DND-41 (cell line): ENCODE measurements around the gene ADCY10.

Experiments used
- ATAC-seq: fragments of 200-7000 bp; cut with Tn5 transposase; 3 replicates; pipeline ENCODE4 v1.9.1; 2021; ENCODE audit warnings: low read depth; ENCODE audit not compliant: insufficient read depth
- DNase-seq: peaks from one replicate; pipeline ENCODE4 v3.0.0-alpha.2; 2020
- H2AFZ ChIP-seq: 2 replicates; pipeline ENCODE4 v1.6.0; 2012; ENCODE audit warnings: low read depth, low read length
- H3K27ac ChIP-seq: 2 replicates; pipeline ENCODE4 v1.5.1; 2012; ENCODE audit warnings: low read length, inconsistent platforms
- H3K27me3 ChIP-seq: fragments of 200-600 bp; sonication (generic); 2 replicates; pipeline ENCODE4 v1.6.0; 2012; ENCODE audit warnings: low read length, mild to moderate bottlenecking, inconsistent platforms; ENCODE audit not compliant: insufficient read depth, poor library complexity
- H3K36me3 ChIP-seq: 2 replicates; pipeline ENCODE4 v1.5.1; 2012; ENCODE audit warnings: low read length, inconsistent platforms; ENCODE audit not compliant: insufficient read depth
- H3K4me1 ChIP-seq: 2 replicates; pipeline ENCODE4 v1.5.1; 2012; ENCODE audit warnings: mild to moderate bottlenecking, low read length; ENCODE audit not compliant: insufficient read depth
- H3K4me2 ChIP-seq: 2 replicates; pipeline ENCODE4 v1.6.0; 2012; ENCODE audit warnings: mild to moderate bottlenecking, moderate library complexity, low read length, inconsistent platforms; ENCODE audit not compliant: insufficient read depth
- H3K4me3 ChIP-seq, 2 experiments: fragments of 200-600 bp in 1 of 2; shearing (Covaris generic) in 1 of 2; 2 replicates each; pipeline ENCODE4 v1.5.1; 2012 to 2016; ENCODE audit warnings: inconsistent platforms in 2 of 2, low read length in 2 of 2, mild to moderate bottlenecking in 2 of 2, low read depth in 1 of 2, moderate library complexity in 1 of 2
- H3K79me2 ChIP-seq: 2 replicates; pipeline ENCODE4 v1.6.0; 2012; ENCODE audit warnings: low read length, inconsistent platforms; ENCODE audit not compliant: insufficient read depth
- H3K9ac ChIP-seq: 2 replicates; pipeline ENCODE4 v1.6.0; 2012; ENCODE audit warnings: low read depth, mild to moderate bottlenecking, inconsistent platforms, low read length, moderate library complexity
- H3K9me3 ChIP-seq: 2 replicates; pipeline ENCODE4 v1.5.1; 2012; ENCODE audit warnings: low read length, moderate library complexity, mild to moderate bottlenecking, inconsistent platforms; ENCODE audit not compliant: insufficient read depth, severe bottlenecking
- H4K20me1 ChIP-seq: 2 replicates; pipeline ENCODE4 v1.6.0; 2012; ENCODE audit warnings: low read length; ENCODE audit not compliant: insufficient read depth
- CTCF ChIP-seq: IDR thresholded peaks from 2 replicates; pipeline ENCODE4 v1.5.1; 2012; ENCODE audit warnings: borderline replicate concordance, low read length, moderate library complexity, mild to moderate bottlenecking; ENCODE audit not compliant: poor library complexity, severe bottlenecking; ENCODE audit errors: extremely low read depth
- EZH2 ChIP-seq: IDR thresholded peaks from 3 replicates; pipeline ENCODE4 v1.6.1; 2012; ENCODE audit warnings: borderline replicate concordance, low read depth, mild to moderate bottlenecking, moderate library complexity, low read length, inconsistent platforms; ENCODE audit not compliant: severe bottlenecking

Gene ADCY10

DNA sequence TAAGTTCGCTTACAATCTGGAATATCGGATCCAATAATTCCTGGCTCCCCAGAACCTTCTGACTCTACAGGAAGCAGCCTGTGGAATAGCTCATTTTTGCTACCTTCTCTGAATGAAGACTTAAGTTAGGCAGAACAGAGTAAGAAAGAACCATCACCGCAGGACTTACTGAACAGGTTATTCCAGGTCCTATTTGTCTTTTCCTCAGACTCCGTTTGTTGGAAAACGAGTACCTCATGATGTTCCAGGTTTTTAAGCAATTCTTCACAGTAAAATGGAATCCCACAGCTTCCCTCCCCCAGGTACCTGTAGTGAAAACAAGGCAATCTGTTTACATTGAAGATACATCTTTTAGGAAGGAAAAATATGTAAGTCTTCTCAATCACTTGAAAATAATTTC lies 59.8 kb downstream of the ADCY10 start:
- DNase-seq (no peak), ATAC-seq (no peak)
- H3K36me3 ChIP-seq = no peaks in the 10 kb centered on the region
- H3K4me2 ChIP-seq = no peak overlapping the region
- H3K9me3 ChIP-seq = no peaks in the 10 kb centered on the region
- H3K27ac ChIP-seq = no peak overlapping the region
- H4K20me1 ChIP-seq = no peaks in the 10 kb centered on the region
- H3K4me1 ChIP-seq = no peaks in the 10 kb centered on the region
- H3K4me3 ChIP-seq = no peak overlapping the region
- H2AFZ ChIP-seq = no peak overlapping the region
- no peaks in the 10 kb centered on the region for H3K27me3 ChIP-seq
- TF ChIP-seq CTCF (no peak), EZH2 (no peak)
- no peak overlapping the region for H3K9ac ChIP-seq
- H3K79me2 ChIP-seq = no peaks in the 10 kb centered on the region

GRCh38 chr1:167849666-167850065 lies 64.3 kb downstream of the ADCY10 start:
- no peak overlapping the region for H3K27ac ChIP-seq
- H3K36me3 ChIP-seq = no peaks in the 10 kb centered on the region
- no peak overlapping the region for H3K4me3 ChIP-seq
- no peak overlapping the region for H3K4me2 ChIP-seq
- no peaks in the 10 kb centered on the region for H3K27me3 ChIP-seq
- no peak for ATAC-seq
- H4K20me1 ChIP-seq = no peaks in the 10 kb centered on the region
- TF ChIP-seq CTCF (no peak), EZH2 (no peak)
- no peaks in the 10 kb centered on the region for H3K4me1 ChIP-seq
- H3K79me2 ChIP-seq = no peaks in the 10 kb centered on the region
- no peaks in the 10 kb centered on the region for H3K9me3 ChIP-seq
- H2AFZ ChIP-seq = no peak overlapping the region
- H3K9ac ChIP-seq = no peak overlapping the region
- DNase-seq = no peak

GRCh38 chr1:167842872-167843271 lies 71.1 kb downstream of the ADCY10 start:
- Histone ChIP-seq H3K79me2 (no peaks in the 10 kb centered on the region), H3K4me3 (no peak overlapping the region)

More at GRCh38 chr1:167842872-167843271, 71.1 kb downstream of the ADCY10 start:
- no peaks in the 10 kb centered on the region for H3K36me3 ChIP-seq
- no peaks in the 10 kb centered on the region for H3K9me3 ChIP-seq
- ATAC-seq (no peak), DNase-seq (no peak)
- no peaks in the 10 kb centered on the region for H3K4me1 ChIP-seq
- H3K9ac ChIP-seq = no peak overlapping the region
- no peak overlapping the region for H2AFZ ChIP-seq
- TF ChIP-seq EZH2 (no peak), CTCF (no peak)
- no peaks in the 10 kb centered on the region for H3K27me3 ChIP-seq
- no peak overlapping the region for H3K4me2 ChIP-seq
- H3K27ac ChIP-seq = no peak overlapping the region
- H4K20me1 ChIP-seq = no peaks in the 10 kb centered on the region
